Lung (tissue), 12 donors: ENCODE results near the gene GIT2. TPM values are rescaled to one million over a fixed set of nuclear protein-coding genes. Genes with fewer than 3 reads are reported as not detected.

ENCODE experiments used
- ATAC-seq: fragments of 200-7000 bp; cut with Tn5 transposase; one replicate; pipeline ENCODE4 v1.9.1; 2020; ENCODE audit warnings: moderate number of reproducible peaks; ENCODE audit not compliant: insufficient read depth, low FRiP score
- DNase-seq, 3 donors: peaks; one replicate each; pipeline ENCODE4 v3.0.0-alpha.2; 2013 to 2017
- H3K27ac ChIP-seq, 2 donors: one replicate each; pipeline ENCODE4 v1.5.1; 2013; ENCODE audit warnings: mild to moderate bottlenecking in 2 of 2, moderate library complexity in 2 of 2, control low read depth in 1 of 2, inconsistent platforms in 1 of 2, low read depth in 1 of 2, low read length in 1 of 2
- H3K27me3 ChIP-seq, 3 donors: one replicate each; pipeline ENCODE4 v1.5.1; 2013; ENCODE audit warnings: low read length in 2 of 3; ENCODE audit not compliant: control insufficient read depth in 3 of 3, insufficient read depth in 3 of 3
- H3K36me3 ChIP-seq, 4 donors: one replicate each; pipeline ENCODE4 v1.5.1; 2013; ENCODE audit warnings: low read length in 4 of 4, mild to moderate bottlenecking in 1 of 4, moderate library complexity in 1 of 4; ENCODE audit not compliant: control insufficient read depth in 4 of 4, insufficient read depth in 4 of 4
- H3K4me1 ChIP-seq, 5 donors: one replicate each; pipeline ENCODE4 v1.5.1; 2013; ENCODE audit warnings: low read length in 5 of 5, mild to moderate bottlenecking in 2 of 5, moderate library complexity in 1 of 5; ENCODE audit not compliant: control insufficient read depth in 5 of 5, insufficient read depth in 5 of 5
- H3K4me3 ChIP-seq: one replicate; pipeline ENCODE4 v1.5.1; 2013; ENCODE audit warnings: mild to moderate bottlenecking, control low read depth, moderate library complexity
- H3K9ac ChIP-seq, 2 donors: one replicate each; pipeline ENCODE4 v1.5.1; 2013; ENCODE audit warnings: low read length in 2 of 2, control low read depth in 1 of 2; ENCODE audit not compliant: insufficient read depth in 1 of 2
- H3K9me3 ChIP-seq, 4 donors: one replicate each; pipeline ENCODE4 v1.5.1; 2013; ENCODE audit warnings: low read length in 3 of 4, mild to moderate bottlenecking in 1 of 4, moderate library complexity in 1 of 4; ENCODE audit not compliant: control insufficient read depth in 4 of 4, insufficient read depth in 3 of 4
- CTCF ChIP-seq: IDR thresholded peaks from 2 replicates; pipeline ENCODE4 v1.5.1; 2012; ENCODE audit warnings: mild to moderate bottlenecking; ENCODE audit errors: control extremely low read depth, extremely low read depth
- WGBS, 2 donors: extraction: QIAGEN DNeasy Blood & Tissue Kit; methylation state at CpG; one replicate each; pipeline ENCODE4 v1.1.7; 2013; 5-methylcytosine and 5-hydroxymethylcytosine counted together
- polyA plus RNA-seq, 2 donors: library from polyadenylated mRNA; stranded (reverse); fragments of 200-250 nt; gene quantifications; one replicate each; pipeline ENCODE4 v1.2.1, GENCODE V29; 2013
- total RNA-seq, 2 donors: library from RNA; depleted of rRNA in 1 of 2; stranded (reverse); fragments of >200 nt in 1 of 2; gene quantifications; one replicate each; pipeline ENCODE4 v1.2.1, GENCODE V29; 2014 to 2021
- donor health status: control.
- donor health status: control.
- donor health status: Bipolar disorder and iron deficiency.
- donor health status: healthy.
- donor health status: DM: yes; HTN: yes; CAD: no.

Gene GIT2
- total and polyA plus RNA-seq, 4 donors: 13.5 to 75.8 (median 40.1) TPM

- no peak overlapping the region for H3K9ac ChIP-seq
- no peak for TF ChIP-seq CTCF
- H3K4me1 ChIP-seq: peaks cover 0 to 17% (median 0%) of the 10 kb centered on the region in 5 donors
- ATAC-seq (no peak), DNase-seq (no peak)
- no peaks in the 10 kb centered on the region for H3K27me3 ChIP-seq
- WGBS, 2 donors: 97 to 98% methylated on average over 8 of the region's 8 CpGs
- H3K27ac ChIP-seq: no peak overlapping the region
- H3K4me3 ChIP-seq: no peak overlapping the region
- no peaks in the 10 kb centered on the region for H3K9me3 ChIP-seq
- H3K36me3 ChIP-seq: peaks cover 3 to 26% (median 6%) of the 10 kb centered on the region in 4 donors
Observed at GRCh38 chr12:109926016-109926415, 70.2 kb downstream of the GIT2 start.

- H3K4me1 ChIP-seq: peaks cover 0 to 15% (median 0%) of the 10 kb centered on the region in 5 donors
- no peaks in the 10 kb centered on the region for H3K9me3 ChIP-seq
- 75 to 80% methylated on average over 20 of the region's 20 CpGs for WGBS, 2 donors
- H3K9ac ChIP-seq: no peak overlapping the region
- ATAC-seq (no peak), DNase-seq (peak in 2 of 3 donors; percentile 13 to 35)
- H3K27me3 ChIP-seq: no peaks in the 10 kb centered on the region
- H3K4me3 ChIP-seq: no peak overlapping the region
- no peak for TF ChIP-seq CTCF
- no peak overlapping the region for H3K27ac ChIP-seq
- H3K36me3 ChIP-seq: peaks cover 0 to 25% (median 3%) of the 10 kb centered on the region in 4 donors
Observed at GRCh38 chr12:109925185-109925840, 70.9 kb downstream of the GIT2 start.

GRCh38 chr12:109923481-109924245 lies 72.5 kb downstream of the GIT2 start:
- peaks cover 0 to 6% (median 0%) of the 10 kb centered on the region in 5 donors for H3K4me1 ChIP-seq
- DNase-seq (no peak), ATAC-seq (no peak)
- H3K27me3 ChIP-seq: no peaks in the 10 kb centered on the region
- no peaks in the 10 kb centered on the region for H3K9me3 ChIP-seq
- H3K4me3 ChIP-seq: no peak overlapping the region
- TF ChIP-seq CTCF: no peak
- H3K36me3 ChIP-seq: peaks cover 0 to 26% (median 9%) of the 10 kb centered on the region in 4 donors
- no peak overlapping the region for H3K9ac ChIP-seq
- WGBS, 2 donors: 89 to 90% methylated on average over 17 of the region's 17 CpGs
- no peak overlapping the region for H3K27ac ChIP-seq
